Tibial nerve (tissue), 4 donors: Measurements from ENCODE around the gene UTP4.

Experiments used
- CTCF ChIP-seq, 5 experiments: fragments of 200-600 bp in 3 of 5; fragments of 450-650 bp in 2 of 5; sonication (generic) in 3 of 5; IDR thresholded peaks; one replicate each; pipeline ENCODE4 v1.5.1; 2016 to 2019; ENCODE audit warnings: antibody characterized with exemption in 5 of 5, mild to moderate bottlenecking in 3 of 5, moderate library complexity in 2 of 5
- EP300 ChIP-seq, 2 donors: sonication (generic); formaldehyde crosslinking; IDR thresholded peaks; one replicate each; pipeline ENCODE4 v1.6.1; 2017; ENCODE audit warnings: antibody characterized with exemption in 2 of 2, mild to moderate bottlenecking in 1 of 2
- POLR2A ChIP-seq, 2 donors: fragments of 450-650 bp; IDR thresholded peaks; one replicate each; pipeline ENCODE4 v1.6.1; 2017; ENCODE audit warnings: antibody characterized with exemption in 2 of 2, mild to moderate bottlenecking in 2 of 2, moderate library complexity in 2 of 2

DNA sequence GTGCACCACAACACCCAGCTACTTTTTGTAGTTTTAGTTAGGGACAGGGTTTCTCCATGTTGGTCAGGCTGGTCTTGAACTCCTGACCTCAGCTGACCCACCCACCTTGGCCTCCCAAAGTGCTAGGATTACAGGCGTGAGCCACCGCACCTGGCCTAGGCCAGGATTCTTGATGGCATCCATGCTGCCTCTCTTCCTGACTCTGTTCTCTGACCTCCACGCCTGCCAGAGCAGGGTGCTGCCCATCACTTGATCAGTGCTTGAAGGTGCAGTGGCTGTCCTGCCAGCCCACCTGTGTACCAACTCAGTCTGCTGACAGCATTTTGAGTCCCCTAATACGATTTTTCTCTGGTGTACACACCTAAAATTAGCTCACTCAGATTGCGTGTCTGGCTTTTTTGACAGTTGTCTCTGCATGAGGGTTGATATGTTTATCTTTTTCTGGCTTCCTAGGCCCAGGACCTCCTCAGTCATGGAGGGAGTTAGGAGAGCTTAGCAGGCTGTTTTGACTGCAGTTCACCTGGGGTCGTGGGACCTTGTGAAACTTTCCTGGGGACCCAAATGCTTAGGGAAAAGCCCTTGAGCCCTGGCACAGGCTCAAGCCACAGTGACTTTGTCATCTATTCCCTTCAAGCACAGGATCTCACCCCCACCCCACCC is 21.1 kb upstream of the UTP4 start:
- no peak for TF ChIP-seq CTCF (IDR thresholded peaks at IDR 0.05)
- no peak for TF ChIP-seq EP300 (IDR thresholded peaks at IDR 0.05)
- no peak for TF ChIP-seq POLR2A (IDR thresholded peaks at IDR 0.05)
